GM12878 (cell line): Measurements from ENCODE around the gene DLAT. TPM values are rescaled to one million over a fixed set of nuclear protein-coding genes. Genes with fewer than 3 reads are reported as not detected.

Source experiments
- ATAC-seq: fragments of 200-7000 bp; cut with Tn5 transposase; 3 replicates; pipeline ENCODE4 v1.9.1; 2020; ENCODE audit warnings: mild to moderate bottlenecking, moderate library complexity
- BruUV-seq: library from RNA; stranded (reverse); fragments of 400-500 nt; replicated peaks from 2 replicates; lab custom pipeline; 2021; lab: Mats Ljungman, UMichigan
- CTCF ChIA-PET: fragments of 300-600 bp; sonication (Branson Sonifier 250); formaldehyde crosslinking; extraction: SDS; loops from one replicate; lab custom pipeline; 2021; ENCODE audit warnings: inconsistent platforms; lab: Yijun Ruan, JAX
- POLR2A ChIA-PET: fragments of 350-600 bp; formaldehyde crosslinking; extraction: SDS; loops from one replicate; lab custom pipeline; 2021; ENCODE audit warnings: inconsistent platforms; lab: Charles Lee
- RAD21 ChIA-PET: fragments of 300-600 bp; sonication (Branson Sonifier 250); formaldehyde crosslinking; loops from one replicate; lab custom pipeline; 2023; ENCODE audit warnings: antibody characterized with exemption; ENCODE audit not compliant: unreplicated experiment; lab: Charles Lee
- SMC1A ChIA-PET: fragments of 300-600 bp; sonication (Branson Sonifier 250); formaldehyde crosslinking; loops from one replicate; lab custom pipeline; 2023; ENCODE audit not compliant: unreplicated experiment, uncharacterized antibody; lab: Charles Lee
- DNase-seq: peaks from one replicate; pipeline ENCODE4 v3.0.0-alpha.2; 2011; ENCODE audit warnings: low read depth, low spot score
- FAIRE-seq: peaks from 3 replicates; lab custom pipeline; 2011; peaks lifted over from hg19 to GRCh38; lab: Jason Lieb, UNC
- H2AFZ ChIP-seq: 2 replicates; pipeline ENCODE4 v1.6.0; 2011; ENCODE audit warnings: low read depth, low read length, control low read depth; ENCODE audit not compliant: control insufficient read depth
- H3K27ac ChIP-seq: 2 replicates; pipeline ENCODE4 v1.5.1; 2011; ENCODE audit warnings: control low read depth; ENCODE audit not compliant: control insufficient read depth, insufficient read depth
- H3K27me3 ChIP-seq, 2 experiments: replicated peaks in 1 of 2; 2 replicates each; pipeline versions ENCODE4 v1.6.0 to v1.6.1; 2011; ENCODE audit warnings: low read length in 1 of 2; ENCODE audit not compliant: control insufficient read depth in 2 of 2, insufficient read depth in 2 of 2
- H3K36me3 ChIP-seq, 2 experiments: 2 replicates each; pipeline ENCODE4 v1.5.1; 2011; ENCODE audit warnings: low read length in 1 of 2; ENCODE audit not compliant: control insufficient read depth in 2 of 2, insufficient read depth in 2 of 2
- H3K4me1 ChIP-seq: 2 replicates; pipeline ENCODE4 v1.6.1; 2011; ENCODE audit warnings: mild to moderate bottlenecking, low read length, moderate library complexity, mixed read lengths; ENCODE audit not compliant: control insufficient read depth, insufficient read depth
- H3K4me2 ChIP-seq: 2 replicates; pipeline ENCODE4 v1.6.0; 2011; ENCODE audit warnings: control low read depth; ENCODE audit not compliant: control insufficient read depth, insufficient read depth
- H3K4me3 ChIP-seq: fragments of 200-600 bp; sonication (generic); 2 replicates; pipeline ENCODE4 v1.5.1; 2016
- H3K79me2 ChIP-seq: 2 replicates; pipeline ENCODE4 v1.6.0; 2011; ENCODE audit warnings: low read length; ENCODE audit not compliant: control insufficient read depth, insufficient read depth
- H3K9ac ChIP-seq: 2 replicates; pipeline ENCODE4 v1.8.0; 2011; ENCODE audit warnings: low read length, control low read depth, mixed read lengths; ENCODE audit not compliant: control insufficient read depth, insufficient read depth
- H3K9me3 ChIP-seq: replicated peaks from 3 replicates; pipeline ENCODE4 v1.5.1; 2011; ENCODE audit warnings: mild to moderate bottlenecking, low read length; ENCODE audit not compliant: control insufficient read depth, insufficient read depth
- H4K20me1 ChIP-seq: 2 replicates; pipeline ENCODE4 v1.6.0; 2011; ENCODE audit not compliant: control insufficient read depth, insufficient read depth
- ATF3 ChIP-seq: IDR thresholded peaks from 2 replicates; pipeline ENCODE4 v1.6.1; 2011; ENCODE audit warnings: low read depth, mild to moderate bottlenecking, low read length, moderate library complexity, borderline replicate concordance; ENCODE audit errors: extremely low read depth
- CHD1 ChIP-seq: IDR thresholded peaks from 2 replicates; pipeline ENCODE4 v1.6.1; 2012; ENCODE audit warnings: low read depth, low read length, improper control_type of control experiment
- CHD2 ChIP-seq: IDR thresholded peaks from 2 replicates; pipeline ENCODE4 v1.6.1; 2011; ENCODE audit warnings: low read depth, low read length, improper control_type of control experiment, borderline replicate concordance
- ESRRA ChIP-seq: IDR thresholded peaks from 2 replicates; pipeline ENCODE4 v1.6.1; 2012; ENCODE audit warnings: mild to moderate bottlenecking, low read length, improper control_type of control experiment
- IRF5 ChIP-seq: fragments of 450-650 bp; IDR thresholded peaks from 2 replicates; pipeline ENCODE4 v1.6.1; 2017; ENCODE audit warnings: borderline replicate concordance
- KDM1A ChIP-seq: fragments of 200-600 bp; sonication (generic); IDR thresholded peaks from 2 replicates; pipeline ENCODE4 v1.6.1; 2016; ENCODE audit warnings: borderline replicate concordance
- MAX ChIP-seq: IDR thresholded peaks from 2 replicates; pipeline ENCODE4 v1.6.1; 2012; ENCODE audit warnings: low read depth, low read length, improper control_type of control experiment
- MTA3 ChIP-seq: IDR thresholded peaks from 2 replicates; pipeline ENCODE4 v1.6.1; 2012; ENCODE audit warnings: low read length, inconsistent platforms, borderline replicate concordance
- MYC ChIP-seq: IDR thresholded peaks from 2 replicates; pipeline ENCODE4 v1.6.1; 2011; ENCODE audit warnings: mild to moderate bottlenecking, low read length, moderate library complexity, inconsistent platforms; ENCODE audit not compliant: insufficient read depth, insufficient replicate concordance, insufficient read length, severe bottlenecking
- NFXL1 ChIP-seq: fragments of 450-650 bp; IDR thresholded peaks from 2 replicates; pipeline ENCODE4 v1.6.1; 2017; ENCODE audit warnings: antibody characterized with exemption, mild to moderate bottlenecking, borderline replicate concordance
- NKRF ChIP-seq: fragments of 450-650 bp; conservative IDR thresholded peaks from 2 replicates; pipeline ENCODE4 v1.6.1; 2017; ENCODE audit warnings: mild to moderate bottlenecking, moderate library complexity
- PKNOX1 ChIP-seq: fragments of 450-650 bp; IDR thresholded peaks from 2 replicates; pipeline ENCODE4 v1.6.1; 2016; ENCODE audit warnings: mild to moderate bottlenecking
- PML ChIP-seq: IDR thresholded peaks from 2 replicates; pipeline ENCODE4 v1.6.1; 2012; ENCODE audit warnings: low read length, inconsistent platforms
- SKIL ChIP-seq: fragments of 450-650 bp; IDR thresholded peaks from 2 replicates; pipeline ENCODE4 v1.6.1; 2017; ENCODE audit warnings: mild to moderate bottlenecking, low read depth, inconsistent platforms; ENCODE audit not compliant: poor library complexity, severe bottlenecking
- SREBF2 ChIP-seq: IDR thresholded peaks from 2 replicates; pipeline ENCODE4 v1.6.1; 2012; ENCODE audit warnings: mild to moderate bottlenecking, low read length
- YY1 ChIP-seq: IDR thresholded peaks from 2 replicates; pipeline ENCODE4 v1.6.1; 2011; ENCODE audit warnings: low read depth, mild to moderate bottlenecking, low read length
- ZSCAN29 ChIP-seq: fragments of 450-650 bp; IDR thresholded peaks from 2 replicates; pipeline ENCODE4 v1.6.1; 2017; ENCODE audit warnings: mild to moderate bottlenecking, moderate library complexity
- WGBS: methylation state at CpG from one replicate; pipeline ENCODE4 v1.1.6; 2016; ENCODE audit warnings: low lambda C conversion rate; ENCODE audit not compliant: insufficient replicate concordance, insufficient coverage; ENCODE audit errors: missing lambda C conversion rate; 5-methylcytosine and 5-hydroxymethylcytosine counted together
- in situ Hi-C: fragments of 300-500 bp; cut with MboI; formaldehyde crosslinking; loops from 9 replicates; pipeline ENCODE4 v1.14.3; 2018; ENCODE audit warnings: mixed read lengths
- intact Hi-C: fragments of 100-400 bp; cut with micrococcal nuclease; formaldehyde crosslinking; loops from one replicate; pipeline ENCODE4 v1.14.2; 2022; ENCODE audit not compliant: unreplicated experiment
- polyA plus RNA-seq, 11 experiments: library from polyadenylated mRNA; depleted of rRNA in 4 of 11; unstranded in 6 of 11; stranded (reverse) in 5 of 11; fragments of >200 nt; fragmentation: Nextera tagmentation in 4 of 11; fragmentation: Illumina TruSeq in 1 of 11; extraction: Ambion mirVana in 4 of 11; extraction: Trizol in 1 of 11; gene quantifications; 1 replicate in 1 of 11; 2 replicates in 10 of 11; pipeline versions ENCODE4 v1.2.1 to v1.2.3, GENCODE V29; 2011 to 2016; ENCODE audit warnings: inconsistent platforms in 2 of 11, missing spikeins in 2 of 11, low read depth in 1 of 11
- total RNA-seq, 4 experiments: library from RNA; depleted of rRNA in 3 of 4; stranded (reverse); fragments of >200 nt in 3 of 4; fragmentation: Illumina TruSeq in 1 of 4; extraction: Trizol in 1 of 4; gene quantifications; 2 replicates each; pipeline versions ENCODE4 v1.2.1 to v1.2.3, GENCODE V29; 2013 to 2021

DLAT gene
- total and polyA plus RNA-seq, 10 of the 15 experiments (the other 5 are each of a cell fraction or from before 2014, with no cell fraction given), result 16.5 to 79.9 (median 43.8) TPM

GRCh38 chr11:112044961-112045360, 19.8 kb downstream of the DLAT start:
- ATAC-seq, result no peak
- ChIA-PET POLR2A (no interaction called here), RAD21 (no interaction called here)

More at GRCh38 chr11:112044961-112045360, 19.8 kb downstream of the DLAT start:
- H4K20me1 ChIP-seq, result no peaks in the 10 kb centered on the region
- H3K27ac ChIP-seq, result no peak overlapping the region
- ChIA-PET SMC1A (no interaction called here), CTCF (interaction anchor here (1.4 kb wide), 1 partner anchor 14 kb away, joined by 3 read pairs; no protein-coding TSS in a partner anchor)
- WGBS, result 100% methylated on average over 4 of the region's 4 CpGs
- in situ Hi-C loops, result no loop called here
- TF ChIP-seq MAX (no peak), YY1 (no peak), SREBF2 (no peak), IRF5 (no peak), MYC (no peak), PKNOX1 (no peak), ZSCAN29 (no peak), CHD1 (no peak), MTA3 (no peak), ESRRA (no peak), PML (no peak), KDM1A (no peak), SKIL (no peak), ATF3 (no peak), NKRF (no peak), NFXL1 (no peak), CHD2 (no peak)
- no peak overlapping the region for H3K4me3 ChIP-seq
- H3K4me1 ChIP-seq, result peaks cover 19% of the 10 kb centered on the region
- H2AFZ ChIP-seq, result no peak overlapping the region
- BruUV-seq, result no TSS peak
- no peaks in the 10 kb centered on the region; the same call in 2 of the 3 replicates for H3K9me3 ChIP-seq
- no peak overlapping the region for H3K9ac ChIP-seq
- intact Hi-C loops, result no loop called here
- FAIRE-seq (no peak), DNase-seq (no peak)
- no peak overlapping the region for H3K4me2 ChIP-seq
- peaks cover 3% of the 10 kb centered on the region for H3K79me2 ChIP-seq
- peaks cover 0 to 10% of the 10 kb centered on the region in 2 experiments; a peak in 3 of 4 replicates for H3K36me3 ChIP-seq
- H3K27me3 ChIP-seq, result no peaks in the 10 kb centered on the region
